IPS DF 6.9 (cell line): Measurements from ENCODE around the gene MED26.
"Not testable (repeated sequence)": the region's sequence is repeated elsewhere in the genome, so short reads cannot be mapped to it uniquely, and the experiment has no call there.

ENCODE experiments used
- DNase-seq: peaks from one replicate; pipeline ENCODE4 v3.0.0-alpha.2; 2013; ENCODE audit warnings: low read depth, low spot score
- H3K27ac ChIP-seq: one replicate; pipeline ENCODE4 v1.5.1; 2013; ENCODE audit warnings: low read length, control low read depth
- H3K27me3 ChIP-seq: 2 replicates; pipeline ENCODE4 v1.6.1; 2013; ENCODE audit warnings: mild to moderate bottlenecking, low read length; ENCODE audit not compliant: control insufficient read depth, insufficient read depth
- H3K36me3 ChIP-seq: 2 replicates; pipeline ENCODE4 v1.6.1; 2013; ENCODE audit warnings: low read length; ENCODE audit not compliant: control insufficient read depth, insufficient read depth
- H3K4me1 ChIP-seq: 2 replicates; pipeline ENCODE4 v1.6.1; 2013; ENCODE audit warnings: low read length; ENCODE audit not compliant: control insufficient read depth, insufficient read depth
- H3K4me3 ChIP-seq: 2 replicates; pipeline ENCODE4 v1.5.1; 2013; ENCODE audit warnings: mild to moderate bottlenecking, low read length
- H3K9me3 ChIP-seq: 2 replicates; pipeline ENCODE4 v1.6.1; 2013; ENCODE audit warnings: low read length, inconsistent platforms; ENCODE audit not compliant: control insufficient read depth, insufficient read depth
- WGBS: extraction: QIAGEN DNeasy Blood & Tissue Kit; methylation state at CpG from one replicate; pipeline ENCODE4 v1.1.7; 2013; ENCODE audit warnings: mixed read lengths, missing lambda C conversion rate; ENCODE audit not compliant: insufficient read length, insufficient coverage; 5-methylcytosine and 5-hydroxymethylcytosine counted together

MED26 gene, protein sequence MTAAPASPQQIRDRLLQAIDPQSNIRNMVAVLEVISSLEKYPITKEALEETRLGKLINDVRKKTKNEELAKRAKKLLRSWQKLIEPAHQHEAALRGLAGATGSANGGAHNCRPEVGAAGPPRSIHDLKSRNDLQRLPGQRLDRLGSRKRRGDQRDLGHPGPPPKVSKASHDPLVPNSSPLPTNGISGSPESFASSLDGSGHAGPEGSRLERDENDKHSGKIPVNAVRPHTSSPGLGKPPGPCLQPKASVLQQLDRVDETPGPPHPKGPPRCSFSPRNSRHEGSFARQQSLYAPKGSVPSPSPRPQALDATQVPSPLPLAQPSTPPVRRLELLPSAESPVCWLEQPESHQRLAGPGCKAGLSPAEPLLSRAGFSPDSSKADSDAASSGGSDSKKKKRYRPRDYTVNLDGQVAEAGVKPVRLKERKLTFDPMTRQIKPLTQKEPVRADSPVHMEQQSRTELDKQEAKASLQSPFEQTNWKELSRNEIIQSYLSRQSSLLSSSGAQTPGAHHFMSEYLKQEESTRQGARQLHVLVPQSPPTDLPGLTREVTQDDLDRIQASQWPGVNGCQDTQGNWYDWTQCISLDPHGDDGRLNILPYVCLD

DNA sequence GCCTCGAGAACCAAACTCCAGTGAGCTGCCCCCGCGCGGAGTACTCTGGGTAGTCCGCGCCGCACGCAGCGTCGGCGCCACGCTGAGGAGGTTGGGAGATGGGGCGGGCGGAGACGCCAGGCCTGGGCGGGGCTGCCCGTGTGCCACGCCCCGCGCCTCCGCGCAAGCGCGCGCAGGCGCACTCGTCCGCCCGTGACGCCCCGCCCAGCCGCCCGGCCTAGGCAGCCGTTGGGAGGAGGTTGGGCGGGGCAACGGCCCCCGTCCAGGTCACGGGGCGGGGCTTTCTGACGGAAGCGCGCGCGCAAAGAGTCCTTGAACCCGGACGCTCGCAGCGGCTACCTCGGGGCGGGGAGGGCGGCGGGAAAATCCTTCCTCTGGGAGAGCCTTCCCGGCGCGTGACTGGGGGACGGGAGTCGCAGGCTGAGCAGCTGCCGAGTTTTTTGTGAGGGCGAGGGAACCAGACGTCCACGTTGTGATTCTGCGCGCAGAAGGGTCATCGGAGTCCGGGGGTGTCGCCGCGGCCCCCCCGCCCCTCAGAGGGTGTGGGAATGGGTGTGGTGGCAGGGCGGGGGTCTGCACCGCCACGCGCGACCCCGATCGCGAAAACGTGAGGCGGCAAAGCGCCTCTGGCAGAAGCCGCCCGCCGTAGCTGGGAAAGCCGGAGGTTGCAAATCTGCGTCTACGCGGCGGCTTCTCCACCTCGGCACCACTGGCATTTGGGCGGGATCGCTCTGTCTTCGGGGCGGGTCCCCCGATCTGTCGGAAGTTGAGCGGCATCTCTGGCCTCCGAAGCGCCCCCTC lies at the start of gene MED26:
Gene MED26 (minus strand): TSS at position 22 of the 801 bp plus-strand sequence. CDS start 261 bp downstream, outside the sequence.
- Histone ChIP-seq H3K27ac (no peak within 1 kb of the TSS), H3K4me1 (no peaks in the 10 kb centered on the region), H3K9me3 (no peaks in the 10 kb centered on the region), H3K4me3 (peak within 1 kb of the TSS; percentile 90), H3K27me3 (no peaks in the 10 kb centered on the region), H3K36me3 (0 out of 2 replicates have a peak, but pooled peaks cover 3% of the 10 kb centered on the region)
- no CpG with 5 or more reads among the region's 98 CpGs for WGBS
- DNase-seq = peak; percentile 78

GRCh38 chr19:16677055-16677454 lies 49.1 kb upstream of the MED26 start:
- peaks cover 12% of the 10 kb centered on the region for H3K36me3 ChIP-seq
- H3K4me3 ChIP-seq = no peak overlapping the region
- no peak for DNase-seq
- H3K27ac ChIP-seq = no peak overlapping the region
- no peaks in the 10 kb centered on the region; the same call in 1 of the 2 replicates for H3K27me3 ChIP-seq
- H3K4me1 ChIP-seq = no peaks in the 10 kb centered on the region
- no peaks in the 10 kb centered on the region for H3K9me3 ChIP-seq

DNA sequence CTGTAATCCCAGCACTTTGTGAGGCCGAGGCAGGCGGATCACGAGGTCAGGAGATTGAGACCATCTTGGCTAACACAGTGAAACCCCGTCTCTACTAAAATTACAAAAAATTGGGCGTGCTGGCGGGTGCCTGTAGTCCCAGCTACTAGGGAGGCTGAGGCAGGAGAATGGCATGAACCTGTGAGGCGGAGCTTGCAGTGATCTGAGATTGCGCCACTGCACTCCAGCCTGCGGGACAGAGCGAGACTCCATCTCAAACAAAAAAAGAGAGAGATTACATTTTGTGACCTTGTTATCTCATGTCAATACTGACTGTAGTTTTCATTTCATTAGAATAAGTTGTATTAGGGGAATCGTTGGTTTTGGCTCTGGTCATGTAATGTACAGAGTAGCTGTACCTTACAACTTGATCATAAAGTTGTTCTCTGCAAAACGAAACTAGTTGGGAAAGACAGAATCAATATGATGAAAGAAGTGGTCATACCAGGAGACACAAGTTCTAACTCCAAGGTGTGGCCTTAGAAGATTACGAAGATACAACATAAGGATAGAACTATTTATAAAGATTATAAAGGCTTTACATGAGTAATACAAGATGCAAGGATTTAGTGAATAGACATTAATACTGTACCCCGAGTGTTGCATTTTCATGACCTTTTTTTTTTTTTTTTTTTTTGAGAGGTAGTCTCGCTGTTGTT lies 48.2 kb upstream of the MED26 start:
- Histone ChIP-seq H3K36me3 (peaks cover 9% of the 10 kb centered on the region), H3K4me1 (no peaks in the 10 kb centered on the region), H3K27me3 (no peaks in the 10 kb centered on the region), H3K4me3 (no peak overlapping the region), H3K27ac (no peak overlapping the region), H3K9me3 (no peaks in the 10 kb centered on the region)
- no peak for DNase-seq
- WGBS = no CpG with 5 or more reads among the region's 15 CpGs

DNA sequence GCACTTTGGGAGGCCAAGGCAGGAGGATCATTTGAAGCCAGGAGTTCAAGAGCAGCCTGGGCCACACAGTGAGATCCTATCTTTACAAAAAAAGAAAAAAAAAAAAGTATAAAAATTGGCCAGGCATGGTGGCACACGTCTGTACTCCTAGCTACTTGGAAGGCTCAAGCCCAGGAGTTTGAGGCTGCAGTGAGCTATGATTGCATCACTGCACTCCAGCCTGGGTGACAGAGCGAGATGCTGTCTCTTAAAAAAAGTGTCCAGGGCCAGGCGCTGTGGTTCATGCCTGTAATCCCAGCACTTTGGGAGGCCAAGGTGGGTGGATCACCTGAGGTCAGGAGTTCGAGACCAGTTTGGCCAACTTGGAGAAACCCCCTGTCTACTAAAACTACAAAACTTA lies 45.8 kb upstream of the MED26 start:
- H3K27me3 ChIP-seq = not testable (repeated sequence)

GRCh38 chr19:16673231-16673630 lies 45.2 kb upstream of the MED26 start:
- H3K27me3 ChIP-seq = no peaks in the 10 kb centered on the region
- H3K9me3 ChIP-seq = no peaks in the 10 kb centered on the region
- H3K36me3 ChIP-seq = no peaks in the 10 kb centered on the region
- no CpG with 5 or more reads among the region's 3 CpGs for WGBS
- DNase-seq = no peak
- H3K4me3 ChIP-seq = no peak overlapping the region
- no peak overlapping the region for H3K27ac ChIP-seq
- no peaks in the 10 kb centered on the region for H3K4me1 ChIP-seq

More for the DNA sequence above, 45.8 kb upstream of the MED26 start:
- not testable (repeated sequence) for H3K27ac ChIP-seq, DNase-seq, H3K4me1 ChIP-seq, H3K9me3 ChIP-seq, H3K36me3 ChIP-seq, H3K4me3 ChIP-seq
- WGBS = no CpG with 5 or more reads among the region's 4 CpGs

DNA sequence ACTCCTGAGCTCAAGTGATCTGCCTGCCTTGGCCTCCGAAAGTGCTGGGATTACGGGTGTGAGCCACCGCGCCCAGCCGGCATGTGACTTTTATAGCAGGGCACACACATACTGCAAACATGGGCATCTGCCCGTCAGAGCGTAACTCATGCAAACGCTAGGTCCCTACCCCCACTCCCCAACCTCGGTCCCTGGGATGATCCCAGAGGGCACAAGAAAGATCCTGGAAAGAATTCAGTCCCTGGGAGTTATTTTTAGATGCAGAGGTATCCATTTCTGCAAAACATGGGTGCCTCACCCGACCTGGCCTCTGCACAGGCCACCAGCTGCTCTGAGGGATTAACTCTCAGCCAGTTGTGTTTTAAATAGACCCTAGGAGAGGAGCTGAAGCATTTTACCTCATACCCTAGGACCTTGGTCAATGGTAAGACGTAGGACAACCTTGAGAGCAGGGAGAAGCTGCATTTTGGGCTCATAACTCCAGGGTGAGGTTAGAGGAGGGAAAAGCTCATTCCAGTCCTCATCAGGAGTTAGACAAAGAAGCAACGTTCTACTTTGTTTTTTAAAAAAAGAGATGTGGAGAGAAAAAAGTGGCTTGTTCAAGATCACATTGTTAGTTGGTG lies 43.8 kb upstream of the MED26 start:
- H3K9me3 ChIP-seq = no peaks in the 10 kb centered on the region
- H3K27ac ChIP-seq = no peak overlapping the region
- H3K4me3 ChIP-seq = no peak overlapping the region
- no peaks in the 10 kb centered on the region for H3K27me3 ChIP-seq
- H3K4me1 ChIP-seq = no peaks in the 10 kb centered on the region
- WGBS = no CpG with 5 or more reads among the region's 12 CpGs
- H3K36me3 ChIP-seq = no peaks in the 10 kb centered on the region
- no peak for DNase-seq

GRCh38 chr19:16670291-16670690 lies 42.3 kb upstream of the MED26 start:
- H3K36me3 ChIP-seq = no peaks in the 10 kb centered on the region
- DNase-seq = no peak
- no peak overlapping the region for H3K4me3 ChIP-seq
- no CpG with 5 or more reads among the region's 13 CpGs for WGBS
- H3K27ac ChIP-seq = no peak overlapping the region
- H3K9me3 ChIP-seq = no peaks in the 10 kb centered on the region
- no peaks in the 10 kb centered on the region for H3K27me3 ChIP-seq
- H3K4me1 ChIP-seq = no peaks in the 10 kb centered on the region

- not testable (repeated sequence) for H3K27ac ChIP-seq, H3K36me3 ChIP-seq, H3K4me1 ChIP-seq, H3K4me3 ChIP-seq, DNase-seq, H3K27me3 ChIP-seq, H3K9me3 ChIP-seq
- no CpG with 5 or more reads among the region's 4 CpGs for WGBS
Measured at GRCh38 chr19:16668702-16669101, 40.7 kb upstream of the MED26 start.

DNA sequence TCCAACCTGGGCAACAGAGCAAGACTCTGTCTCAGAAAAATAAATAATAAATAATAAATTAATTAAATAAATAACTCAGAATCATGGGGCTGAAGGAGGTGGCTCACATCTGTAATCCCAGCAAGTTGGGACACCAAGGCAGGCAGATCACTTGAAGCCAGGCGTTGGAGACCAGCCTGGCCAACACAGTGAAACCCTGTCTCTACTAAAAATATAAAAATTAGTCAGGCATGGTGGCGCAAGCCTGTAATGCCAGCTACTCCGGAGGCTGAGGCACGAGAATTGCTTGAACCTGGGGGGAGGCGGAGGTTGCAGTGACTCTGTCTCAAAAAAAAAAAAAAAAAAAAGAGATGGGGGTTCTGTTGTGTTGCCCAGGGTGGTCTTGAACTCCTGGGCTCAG lies 40.2 kb upstream of the MED26 start:
- no peaks in the 10 kb centered on the region for H3K4me1 ChIP-seq
- no CpG with 5 or more reads among the region's 5 CpGs for WGBS
- no peak for DNase-seq
- no peak overlapping the region for H3K4me3 ChIP-seq
- no peak overlapping the region for H3K27ac ChIP-seq
- no peaks in the 10 kb centered on the region for H3K27me3 ChIP-seq
- no peaks in the 10 kb centered on the region for H3K9me3 ChIP-seq
- H3K36me3 ChIP-seq = no peaks in the 10 kb centered on the region
